Astrocyte (in vitro differentiated cells and primary cell): Measurements from ENCODE around the gene PRR16. TPM values are rescaled to one million over a fixed set of nuclear protein-coding genes. Genes with fewer than 3 reads are reported as not detected.

ENCODE experiments used
- DNase-seq: peaks from one replicate; pipeline ENCODE4 v3.0.0-alpha.2; 2010; ENCODE audit warnings: low read depth
- FAIRE-seq: peaks from 2 replicates; lab custom pipeline; 2011; peaks lifted over from hg19 to GRCh38; lab: Jason Lieb, UNC
- H2AFZ ChIP-seq: 2 replicates; pipeline ENCODE4 v1.6.0; 2012; ENCODE audit warnings: low read depth, low read length, inconsistent platforms
- H3K27ac ChIP-seq: 2 replicates; pipeline ENCODE4 v1.5.1; 2011; ENCODE audit warnings: low read depth, low read length, inconsistent platforms
- H3K27me3 ChIP-seq: 2 replicates; pipeline ENCODE4 v1.6.0; 2011; ENCODE audit warnings: low read length, inconsistent platforms; ENCODE audit not compliant: insufficient read depth
- H3K36me3 ChIP-seq: 2 replicates; pipeline ENCODE4 v1.5.1; 2011; ENCODE audit warnings: low read length, inconsistent platforms; ENCODE audit not compliant: insufficient read depth
- H3K4me1 ChIP-seq: 2 replicates; pipeline ENCODE4 v1.5.1; 2011; ENCODE audit warnings: low read length, inconsistent platforms; ENCODE audit not compliant: insufficient read depth
- H3K4me2 ChIP-seq: 2 replicates; pipeline ENCODE4 v1.6.0; 2012; ENCODE audit warnings: low read length, inconsistent platforms
- H3K4me3 ChIP-seq: 2 replicates; pipeline ENCODE4 v1.5.1; 2011; ENCODE audit warnings: low read depth, mild to moderate bottlenecking, low read length, inconsistent platforms; ENCODE audit not compliant: insufficient read depth
- H3K79me2 ChIP-seq: 2 replicates; pipeline ENCODE4 v1.6.0; 2012; ENCODE audit warnings: mild to moderate bottlenecking, low read length, inconsistent platforms; ENCODE audit not compliant: insufficient read depth
- H3K9ac ChIP-seq: 2 replicates; pipeline ENCODE4 v1.6.0; 2012; ENCODE audit warnings: mild to moderate bottlenecking, low read length, inconsistent platforms
- H3K9me3 ChIP-seq: 2 replicates; pipeline ENCODE4 v1.5.1; 2012; ENCODE audit warnings: low read depth, mild to moderate bottlenecking, low read length, inconsistent platforms; ENCODE audit not compliant: insufficient read depth
- H4K20me1 ChIP-seq: 2 replicates; pipeline ENCODE4 v1.6.0; 2012; ENCODE audit warnings: low read length, inconsistent platforms; ENCODE audit not compliant: insufficient read depth
- H3K27ac Mint-ChIP-seq: one replicate; pipeline ENCODE4 v1.8.0; 2021; ENCODE audit warnings: mild to moderate bottlenecking, mixed read lengths; ENCODE audit not compliant: unreplicated experiment
- H3K27me3 Mint-ChIP-seq: one replicate; pipeline ENCODE4 v1.8.0; 2021; ENCODE audit warnings: low read depth, mixed read lengths; ENCODE audit not compliant: unreplicated experiment
- H3K36me3 Mint-ChIP-seq: one replicate; pipeline ENCODE4 v1.8.0; 2021; ENCODE audit warnings: low read depth, mixed read lengths; ENCODE audit not compliant: unreplicated experiment
- H3K4me1 Mint-ChIP-seq: one replicate; pipeline ENCODE4 v1.8.0; 2021; ENCODE audit warnings: low read depth, mixed read lengths; ENCODE audit not compliant: unreplicated experiment
- H3K4me3 Mint-ChIP-seq: one replicate; pipeline ENCODE4 v1.8.0; 2021; ENCODE audit warnings: mild to moderate bottlenecking, moderate library complexity, mixed read lengths; ENCODE audit not compliant: unreplicated experiment
- H3K9me3 Mint-ChIP-seq: one replicate; pipeline ENCODE4 v1.8.0; 2021; ENCODE audit warnings: mild to moderate bottlenecking, mixed read lengths; ENCODE audit not compliant: unreplicated experiment
- CTCF ChIP-seq: IDR thresholded peaks from 2 replicates; pipeline ENCODE4 v1.5.1; 2011; ENCODE audit warnings: low read depth, mild to moderate bottlenecking, inconsistent platforms, low read length, moderate library complexity; ENCODE audit not compliant: insufficient read depth
- EZH2 ChIP-seq: IDR thresholded peaks from 2 replicates; pipeline ENCODE4 v1.6.1; 2012; ENCODE audit warnings: mild to moderate bottlenecking, low read length, inconsistent platforms; ENCODE audit not compliant: insufficient read depth
- total RNA-seq: library from RNA; stranded (reverse); gene quantifications from 2 replicates; pipeline ENCODE4 v1.2.1, GENCODE V29; 2021

Gene PRR16
- total RNA-seq, 1 donor from 2014 or later = 9.1 TPM

GRCh38 chr5:120507197-120507596, 43.1 kb downstream of the PRR16 start:
- H3K4me3 Mint-ChIP-seq = no peak overlapping the region
- TF ChIP-seq CTCF (no peak), EZH2 (no peak)
- Histone ChIP-seq H3K9me3 (no peaks in the 10 kb centered on the region), H3K27ac (no peak overlapping the region), H4K20me1 (peaks cover 4% of the 10 kb centered on the region), H3K4me3 (no peak overlapping the region), H3K27me3 (no peaks in the 10 kb centered on the region), H3K4me2 (no peak overlapping the region), H3K4me1 (peaks cover 4% of the 10 kb centered on the region), H2AFZ (no peak overlapping the region), H3K36me3 (no peaks in the 10 kb centered on the region), H3K9ac (no peak overlapping the region), H3K79me2 (peaks cover 42% of the 10 kb centered on the region)
- H3K36me3 Mint-ChIP-seq = no peaks in the 10 kb centered on the region
- FAIRE-seq = no peak
- DNase-seq = no peak
- no peaks in the 10 kb centered on the region for H3K27me3 Mint-ChIP-seq
- no peak overlapping the region for H3K27ac Mint-ChIP-seq
- H3K4me1 Mint-ChIP-seq = peaks cover 13% of the 10 kb centered on the region
- H3K9me3 Mint-ChIP-seq = peaks cover 3% of the 10 kb centered on the region

GRCh38 chr5:120507800-120508463, 43.8 kb downstream of the PRR16 start:
- TF ChIP-seq EZH2 (no peak), CTCF (no peak)
- no peaks in the 10 kb centered on the region for H3K36me3 Mint-ChIP-seq
- DNase-seq = no peak
- Histone ChIP-seq H3K4me1 (peaks cover 4% of the 10 kb centered on the region), H3K27ac (no peak overlapping the region), H4K20me1 (peaks cover 4% of the 10 kb centered on the region), H3K4me2 (no peak overlapping the region), H3K27me3 (no peaks in the 10 kb centered on the region), H2AFZ (no peak overlapping the region), H3K79me2 (peaks cover 41% of the 10 kb centered on the region), H3K36me3 (no peaks in the 10 kb centered on the region), H3K9me3 (no peaks in the 10 kb centered on the region), H3K9ac (no peak overlapping the region), H3K4me3 (no peak overlapping the region)
- peaks cover 15% of the 10 kb centered on the region for H3K4me1 Mint-ChIP-seq
- H3K4me3 Mint-ChIP-seq = peak overlapping the region; percentile 9
- FAIRE-seq = no peak
- no peaks in the 10 kb centered on the region for H3K27me3 Mint-ChIP-seq
- H3K9me3 Mint-ChIP-seq = peaks cover 3% of the 10 kb centered on the region
- no peak overlapping the region for H3K27ac Mint-ChIP-seq

GRCh38 chr5:120509053-120509452, 45.0 kb downstream of the PRR16 start:
- peaks cover 2% of the 10 kb centered on the region for H3K9me3 Mint-ChIP-seq
- H3K9ac ChIP-seq = no peak overlapping the region
- H3K4me3 Mint-ChIP-seq = no peak overlapping the region
- H3K27ac Mint-ChIP-seq = no peak overlapping the region
- no peak overlapping the region for H2AFZ ChIP-seq
- no peak for DNase-seq
- H3K36me3 ChIP-seq = no peaks in the 10 kb centered on the region
- H3K4me2 ChIP-seq = no peak overlapping the region
- no peak for TF ChIP-seq EZH2
- no peak for TF ChIP-seq CTCF
- H3K79me2 ChIP-seq = peaks cover 42% of the 10 kb centered on the region
- no peaks in the 10 kb centered on the region for H3K36me3 Mint-ChIP-seq
- no peak overlapping the region for H3K4me3 ChIP-seq
- H3K27me3 Mint-ChIP-seq = no peaks in the 10 kb centered on the region
- H4K20me1 ChIP-seq = peaks cover 4% of the 10 kb centered on the region
- H3K4me1 Mint-ChIP-seq = peaks cover 15% of the 10 kb centered on the region
- H3K4me1 ChIP-seq = peaks cover 4% of the 10 kb centered on the region
- no peaks in the 10 kb centered on the region for H3K27me3 ChIP-seq
- no peak for FAIRE-seq
- H3K27ac ChIP-seq = no peak overlapping the region
- H3K9me3 ChIP-seq = no peaks in the 10 kb centered on the region
